ENCODE results near the gene CYSLTR2. TPM values are rescaled to one million over a fixed set of nuclear protein-coding genes. Genes with fewer than 3 reads are reported as not detected.

The CYSLTR2 gene
- total and polyA plus RNA-seq, 2 experiments from 2014 or later = not detected

GRCh38 chr13:48648446-48648845, 5.3 kb upstream of the CYSLTR2 start:
- no peaks in the 10 kb centered on the region for H3K9me3 ChIP-seq (ENCODE audit: low read depth)
- H3K4me3 ChIP-seq = no peak overlapping the region
- H3K9me2 ChIP-seq (ENCODE audit: insufficient read depth) = no peaks in the 10 kb centered on the region
- in situ Hi-C loops (cut with MboI) = no loop called here
- DNase-seq = no peak
- H3F3A ChIP-seq (ENCODE audit: insufficient read depth) = no peaks in the 10 kb centered on the region
- TF ChIP-seq EZH2phosphoT487 (IDR thresholded peaks at IDR 0.05; ENCODE audit: insufficient read depth, low read depth) (no peak), EZH2 (IDR thresholded peaks at IDR 0.05; ENCODE audit: insufficient read depth, poor library complexity, severe bottlenecking) (no peak)
- H2AFZ ChIP-seq = no peak overlapping the region
- H3K27ac ChIP-seq = no peak overlapping the region
- H3K79me2 ChIP-seq (ENCODE audit: insufficient read depth) = no peaks in the 10 kb centered on the region
- H3K4me1 ChIP-seq (ENCODE audit: insufficient read depth) = no peaks in the 10 kb centered on the region
- H3K36me3 ChIP-seq (ENCODE audit: low read depth) = no peaks in the 10 kb centered on the region
- H3K9ac ChIP-seq = no peak overlapping the region
- no peak overlapping the region for H3K4me2 ChIP-seq (ENCODE audit: unreplicated experiment)
- peaks cover 41% of the 10 kb centered on the region for H3K27me3 ChIP-seq (replicated peaks; ENCODE audit: insufficient read depth)
- 74 to 88% methylated on average over 2 of the region's 2 CpGs for WGBS, 2 experiments (ENCODE audit: low coverage in 1 of 2, low lambda C conversion rate in 2 of 2, missing lambda C conversion rate in 2 of 2)
- no peaks in the 10 kb centered on the region for H4K20me1 ChIP-seq (ENCODE audit: insufficient read depth)

- peaks cover 55% of the 10 kb centered on the region for H3K27me3 ChIP-seq (replicated peaks; ENCODE audit: insufficient read depth)
- no peak overlapping the region for H3K4me3 ChIP-seq
- TF ChIP-seq EZH2 (IDR thresholded peaks at IDR 0.05; ENCODE audit: insufficient read depth, poor library complexity, severe bottlenecking) (no peak), EZH2phosphoT487 (IDR thresholded peaks at IDR 0.05; ENCODE audit: insufficient read depth, low read depth) (no peak)
- H3F3A ChIP-seq (ENCODE audit: insufficient read depth) = no peaks in the 10 kb centered on the region
- no peaks in the 10 kb centered on the region for H3K79me2 ChIP-seq (ENCODE audit: insufficient read depth)
- no peaks in the 10 kb centered on the region for H3K9me2 ChIP-seq (ENCODE audit: insufficient read depth)
- H3K27ac ChIP-seq = no peak overlapping the region
- no peak overlapping the region for H3K9ac ChIP-seq
- H3K36me3 ChIP-seq (ENCODE audit: low read depth) = no peaks in the 10 kb centered on the region
- in situ Hi-C loops (cut with MboI) = no loop called here
- no peaks in the 10 kb centered on the region for H3K9me3 ChIP-seq (ENCODE audit: low read depth)
- no peaks in the 10 kb centered on the region for H3K4me1 ChIP-seq (ENCODE audit: insufficient read depth)
- WGBS, 2 experiments (ENCODE audit: low coverage in 1 of 2, low lambda C conversion rate in 2 of 2, missing lambda C conversion rate in 2 of 2) = 8 to 27% methylated on average over 3 of the region's 3 CpGs
- no peak for DNase-seq
- H3K4me2 ChIP-seq (ENCODE audit: unreplicated experiment) = no peak overlapping the region
- no peaks in the 10 kb centered on the region for H4K20me1 ChIP-seq (ENCODE audit: insufficient read depth)
- no peak overlapping the region for H2AFZ ChIP-seq
Observed at GRCh38 chr13:48652851-48653471, 768 bp upstream of the CYSLTR2 start.

GRCh38 chr13:48654511-48654910, 782 bp downstream of the CYSLTR2 start:
- H3K4me3 ChIP-seq = no peak overlapping the region
- H2AFZ ChIP-seq = no peak overlapping the region
- no peak for TF ChIP-seq EZH2 (IDR thresholded peaks at IDR 0.05; ENCODE audit: insufficient read depth, poor library complexity, severe bottlenecking)
- no peak for TF ChIP-seq EZH2phosphoT487 (IDR thresholded peaks at IDR 0.05; ENCODE audit: insufficient read depth, low read depth)
- no peaks in the 10 kb centered on the region for H3K9me2 ChIP-seq (ENCODE audit: insufficient read depth)
- H3K27me3 ChIP-seq (replicated peaks; ENCODE audit: insufficient read depth) = peaks cover 54% of the 10 kb centered on the region
- no peak for DNase-seq
- WGBS, 2 experiments (ENCODE audit: low coverage in 1 of 2, low lambda C conversion rate in 2 of 2, missing lambda C conversion rate in 2 of 2) = 0 to 3% methylated on average over 1 of the region's 1 CpG
- no peaks in the 10 kb centered on the region for H3F3A ChIP-seq (ENCODE audit: insufficient read depth)
- H3K4me2 ChIP-seq (ENCODE audit: unreplicated experiment) = no peak overlapping the region
- no peaks in the 10 kb centered on the region for H3K4me1 ChIP-seq (ENCODE audit: insufficient read depth)
- in situ Hi-C loops (cut with MboI) = no loop called here
- no peaks in the 10 kb centered on the region for H4K20me1 ChIP-seq (ENCODE audit: insufficient read depth)
- H3K79me2 ChIP-seq (ENCODE audit: insufficient read depth) = no peaks in the 10 kb centered on the region
- H3K36me3 ChIP-seq (ENCODE audit: low read depth) = no peaks in the 10 kb centered on the region
- H3K27ac ChIP-seq = no peak overlapping the region
- H3K9me3 ChIP-seq (ENCODE audit: low read depth) = no peaks in the 10 kb centered on the region
- no peak overlapping the region for H3K9ac ChIP-seq

GRCh38 chr13:48655291-48655690, 1.6 kb downstream of the CYSLTR2 start:
- Histone ChIP-seq H2AFZ (no peak overlapping the region), H3K9ac (no peak overlapping the region), H4K20me1 (ENCODE audit: insufficient read depth) (no peaks in the 10 kb centered on the region), H3F3A (ENCODE audit: insufficient read depth) (no peaks in the 10 kb centered on the region), H3K9me3 (ENCODE audit: low read depth) (no peaks in the 10 kb centered on the region), H3K4me1 (ENCODE audit: insufficient read depth) (no peaks in the 10 kb centered on the region), H3K79me2 (ENCODE audit: insufficient read depth) (no peaks in the 10 kb centered on the region), H3K9me2 (ENCODE audit: insufficient read depth) (no peaks in the 10 kb centered on the region), H3K27me3 (replicated peaks; ENCODE audit: insufficient read depth) (peaks cover 54% of the 10 kb centered on the region), H3K4me2 (ENCODE audit: unreplicated experiment) (no peak overlapping the region), H3K36me3 (ENCODE audit: low read depth) (no peaks in the 10 kb centered on the region), H3K4me3 (no peak overlapping the region), H3K27ac (no peak overlapping the region)
- in situ Hi-C loops (cut with MboI) = no loop called here
- 85 to 86% methylated on average over 4 of the region's 4 CpGs for WGBS, 2 experiments (ENCODE audit: low coverage in 1 of 2, low lambda C conversion rate in 2 of 2, missing lambda C conversion rate in 2 of 2)
- no peak for DNase-seq
- TF ChIP-seq EZH2phosphoT487 (IDR thresholded peaks at IDR 0.05; ENCODE audit: insufficient read depth, low read depth) (no peak), EZH2 (IDR thresholded peaks at IDR 0.05; ENCODE audit: insufficient read depth, poor library complexity, severe bottlenecking) (no peak)
